K562 (cell line): Measurements from ENCODE around the gene ABHD16A. TPM values are rescaled to one million over a fixed set of nuclear protein-coding genes. Genes with fewer than 3 reads are reported as not detected.

Experiments used
- ATAC-seq: fragments of 200-7000 bp; cut with Tn5 transposase; 3 replicates; pipeline ENCODE4 v1.9.1; 2020; ENCODE audit warnings: moderate library complexity
- BruUV-seq: library from RNA; stranded (reverse); fragments of 400-500 nt; replicated peaks from 2 replicates; lab custom pipeline; 2021; lab: Mats Ljungman, UMichigan
- CTCF ChIA-PET: fragments of 300-600 bp; formaldehyde crosslinking; extraction: SDS; loops from one replicate; lab custom pipeline; 2021; ENCODE audit warnings: low intra/inter-chr PET ratio; lab: Yijun Ruan, JAX
- POLR2A ChIA-PET: fragments of 300-600, 350-650 bp; sonication (Branson Sonifier 250); formaldehyde crosslinking; extraction: SDS; loops from one replicate; lab custom pipeline; 2021; ENCODE audit warnings: antibody characterized with exemption, inconsistent platforms; lab: Yijun Ruan, JAX
- DNase-seq, 4 experiments: peaks; one replicate each; pipeline versions ENCODE4 v3.0.0 to v3.0.0-alpha.2; 2011 to 2018; ENCODE audit warnings: low spot score in 3 of 4, mixed read lengths in 3 of 4; ENCODE audit errors: extremely low read depth in 1 of 4
- FAIRE-seq: peaks from 2 replicates; lab custom pipeline; 2011; peaks lifted over from hg19 to GRCh38; lab: Jason Lieb, UNC
- H2AFZ ChIP-seq: 2 replicates; pipeline ENCODE4 v1.6.0; 2011; ENCODE audit warnings: low read depth, low read length, control low read depth, inconsistent platforms
- H3K27ac ChIP-seq: fragments of 200-600 bp; 3 replicates; pipeline ENCODE4 v1.8.0; 2011; ENCODE audit warnings: low read depth, mild to moderate bottlenecking, control low read depth, inconsistent platforms, low read length, moderate library complexity, mixed read lengths; ENCODE audit errors: extremely low read depth
- H3K27me3 ChIP-seq, 2 experiments: fragments of 300-600 bp in 1 of 2; 2 replicates in 1 of 2; 3 replicates in 1 of 2; pipeline versions ENCODE4 v1.6.0 to v1.8.0; 2011; ENCODE audit warnings: inconsistent platforms in 2 of 2, low read length in 2 of 2, mild to moderate bottlenecking in 1 of 2, mixed read lengths in 1 of 2, moderate library complexity in 1 of 2; ENCODE audit not compliant: control insufficient read depth in 2 of 2, insufficient read depth in 2 of 2
- H3K36me3 ChIP-seq: fragments of 300-600 bp; 3 replicates; pipeline ENCODE4 v1.8.0; 2011; ENCODE audit warnings: mild to moderate bottlenecking, low read length, inconsistent platforms; ENCODE audit not compliant: control insufficient read depth, insufficient read depth
- H3K4me1 ChIP-seq, 2 experiments: fragments of 200-600 bp in 1 of 2; replicated peaks in 1 of 2; 2 replicates in 1 of 2; 3 replicates in 1 of 2; pipeline versions ENCODE4 v1.5.1 to v1.8.0; 2011; ENCODE audit warnings: inconsistent platforms in 2 of 2, low read length in 2 of 2, mild to moderate bottlenecking in 1 of 2, mixed read lengths in 1 of 2, moderate library complexity in 1 of 2; ENCODE audit not compliant: control insufficient read depth in 2 of 2, insufficient read depth in 2 of 2
- H3K4me2 ChIP-seq: 2 replicates; pipeline ENCODE4 v1.6.1; 2011; ENCODE audit warnings: low read length, control low read depth, inconsistent platforms, mixed read lengths; ENCODE audit not compliant: insufficient read depth
- H3K4me3 ChIP-seq: fragments of 200-600 bp; sonication (generic), shearing (Covaris generic); 2 replicates; pipeline ENCODE4 v1.5.1; 2016; ENCODE audit warnings: control low read depth, inconsistent platforms
- H3K79me2 ChIP-seq: fragments of 200-600 bp; 3 replicates; pipeline ENCODE4 v1.8.0; 2011; ENCODE audit warnings: low read length, inconsistent platforms; ENCODE audit not compliant: control insufficient read depth, insufficient read depth
- H3K9ac ChIP-seq, 2 experiments: 2 replicates each; pipeline versions ENCODE4 v1.6.0 to v1.6.1; 2011; ENCODE audit warnings: low read depth in 2 of 2, low read length in 2 of 2, control low read depth in 1 of 2, inconsistent platforms in 1 of 2, mild to moderate bottlenecking in 1 of 2, mixed read lengths in 1 of 2; ENCODE audit not compliant: insufficient read depth in 1 of 2
- H3K9me1 ChIP-seq: one replicate; pipeline ENCODE4 v1.6.0; 2011; ENCODE audit warnings: inconsistent platforms, mild to moderate bottlenecking, low read length, moderate library complexity; ENCODE audit not compliant: control insufficient read depth, insufficient read depth
- H3K9me3 ChIP-seq: replicated peaks from 2 replicates; pipeline ENCODE4 v1.5.1; 2011; ENCODE audit warnings: low read depth, low read length, inconsistent platforms; ENCODE audit not compliant: control insufficient read depth, insufficient read depth
- H4K20me1 ChIP-seq: replicated peaks from 2 replicates; pipeline ENCODE4 v1.6.1; 2011; ENCODE audit warnings: low read length, inconsistent platforms, mixed read lengths; ENCODE audit not compliant: control insufficient read depth, insufficient read depth
- CBX3 ChIP-seq, 2 experiments: IDR thresholded peaks; 1 replicate in 1 of 2; 2 replicates in 1 of 2; pipeline ENCODE4 v1.6.1; 2012; ENCODE audit warnings: inconsistent platforms in 2 of 2, low read length in 2 of 2, borderline replicate concordance in 1 of 2, control low read depth in 1 of 2
- MCM3 ChIP-seq: fragments of 450-650 bp; IDR thresholded peaks from 2 replicates; pipeline ENCODE4 v1.6.1; 2016
- NR3C1 ChIP-seq: sonication (generic); formaldehyde crosslinking; IDR thresholded peaks from 2 replicates; pipeline ENCODE4 v1.8.1; 2022; ENCODE audit warnings: missing genetic modification reagents
- NRF1 ChIP-seq, 2 experiments: fragments of 450-650 bp; IDR thresholded peaks in 1 of 2; conservative IDR thresholded peaks in 1 of 2; 2 replicates each; pipeline ENCODE4 v1.6.1; 2014; ENCODE audit warnings: mild to moderate bottlenecking in 2 of 2
- POLR2AphosphoS2 ChIP-seq: IDR thresholded peaks from 2 replicates; pipeline ENCODE4 v1.6.1; 2012; ENCODE audit warnings: low read length, improper control_type of control experiment
- POLR2AphosphoS5 ChIP-seq: IDR thresholded peaks from 2 replicates; pipeline ENCODE4 v1.6.1; 2011; ENCODE audit warnings: mild to moderate bottlenecking, low read depth, low read length, moderate library complexity; ENCODE audit not compliant: control insufficient read depth, insufficient read depth
- POLR2G ChIP-seq: fragments of 200-400 bp; formaldehyde crosslinking; IDR thresholded peaks from 2 replicates; pipeline ENCODE4 v1.6.1; 2017; ENCODE audit warnings: low read depth, mild to moderate bottlenecking, antibody characterized with exemption, low read length, moderate library complexity
- RFX7 ChIP-seq: fragments of 250-450 bp; sonication (Bioruptor Pico); IDR thresholded peaks from 2 replicates; pipeline ENCODE4 v1.5.1; 2021; ENCODE audit warnings: mild to moderate bottlenecking
- SMAD1 ChIP-seq: fragments of 150-350 bp; IDR thresholded peaks from 2 replicates; pipeline ENCODE4 v1.6.1; 2014; ENCODE audit warnings: low read length, low read depth; ENCODE audit not compliant: partially characterized antibody
- TFAP4 ChIP-seq: sonication (generic); formaldehyde crosslinking; IDR thresholded peaks from 2 replicates; pipeline ENCODE4 v1.8.0; 2022; ENCODE audit warnings: missing genetic modification reagents, mild to moderate bottlenecking, moderate library complexity, borderline replicate concordance
- ZNF695 ChIP-seq: fragments of 450-650 bp; formaldehyde crosslinking; IDR thresholded peaks from 2 replicates; pipeline ENCODE4 v1.4.0; 2020; ENCODE audit warnings: mild to moderate bottlenecking, moderate library complexity
- ZNF76 ChIP-seq: fragments of 250-450 bp; sonication (Bioruptor Pico); IDR thresholded peaks from 2 replicates; pipeline ENCODE4 v1.4.0; 2020; ENCODE audit warnings: mild to moderate bottlenecking, moderate library complexity, borderline replicate concordance
- WGBS: fragments of 100-300 bp; shearing (Covaris generic); methylation state at CpG from one replicate; pipeline ENCODE4 v1.1.6; 2016; ENCODE audit warnings: low coverage, mixed read lengths; ENCODE audit not compliant: insufficient coverage; ENCODE audit errors: missing lambda C conversion rate; 5-methylcytosine and 5-hydroxymethylcytosine counted together
- in situ Hi-C: fragments of 300-500 bp; cut with MboI; formaldehyde crosslinking; loops from 4 replicates; pipeline ENCODE4 v1.15.0; 2018; ENCODE audit warnings: inconsistent platforms, mixed read lengths
- intact Hi-C: fragments of 100-400 bp; cut with micrococcal nuclease; formaldehyde crosslinking; loops from 2 replicates; pipeline ENCODE4 v1.14.2; 2022
- polyA plus RNA-seq, 8 experiments: library from polyadenylated mRNA; depleted of rRNA in 4 of 8; stranded (reverse) in 5 of 8; unstranded in 3 of 8; fragments of >200 nt; fragmentation: Nextera tagmentation in 2 of 8; fragmentation: Illumina TruSeq in 1 of 8; extraction: Ambion mirVana in 2 of 8; extraction: Trizol in 1 of 8; gene quantifications; 2 replicates each; pipeline versions ENCODE4 v1.2.1 to v1.2.3, GENCODE V29; 2011 to 2014; ENCODE audit warnings: inconsistent platforms in 1 of 8, missing spikeins in 1 of 8
- total RNA-seq, 7 experiments: library from RNA; depleted of rRNA in 6 of 7; stranded (reverse); fragments of >200 nt in 6 of 7; fragmentation: Illumina TruSeq in 2 of 7; extraction: Trizol in 2 of 7; gene quantifications; 2 replicates each; pipeline versions ENCODE4 v1.2.1 to v1.2.3, GENCODE V29; 2011 to 2021; ENCODE audit warnings: low replicate concordance in 1 of 7
- TF ChIP-seq, protein P1 (sequence below): fragments of 450-650 bp; formaldehyde crosslinking; IDR thresholded peaks from 2 replicates; pipeline ENCODE4 v1.4.0; 2022; ENCODE audit warnings: missing genetic modification characterization
- TF ChIP-seq, protein P2 (sequence below): fragments of 200-400 bp; formaldehyde crosslinking; IDR thresholded peaks from 2 replicates; pipeline ENCODE4 v1.6.1; 2017; ENCODE audit warnings: mild to moderate bottlenecking, low read depth, low read length, moderate library complexity
- TF ChIP-seq, protein P3 (sequence below): fragments of 250-450 bp; sonication (Bioruptor Pico); IDR thresholded peaks from 2 replicates; pipeline ENCODE4 v1.4.0; 2020; ENCODE audit warnings: mild to moderate bottlenecking

ABHD16A gene
- total and polyA plus RNA-seq, 9 of the 15 experiments (the other 6 are each of a cell fraction or from before 2014, with no cell fraction given): 25.8 to 120 (median 81.6) TPM

DNA sequence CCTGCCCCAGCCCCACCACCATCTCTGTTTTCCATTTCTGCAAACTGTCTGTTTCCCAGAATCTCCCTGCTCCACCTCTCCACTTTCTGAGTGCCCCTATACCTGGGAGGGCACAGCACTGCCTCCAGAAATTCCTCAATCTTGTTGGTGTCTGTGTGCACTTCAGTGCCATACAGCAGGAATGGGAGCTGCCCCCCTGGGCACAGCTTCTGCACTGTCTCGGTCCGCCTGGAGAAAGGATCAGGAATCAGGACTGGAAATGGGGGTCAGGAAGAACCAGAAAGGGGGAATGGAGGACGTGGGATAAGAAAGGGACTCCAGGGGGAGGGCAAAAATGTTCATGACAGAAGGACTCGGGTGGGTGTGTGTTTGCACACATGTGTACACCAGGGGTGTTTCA lies 30.6 kb upstream of the ABHD16A start (continued):
- TF ChIP-seq NR3C1 (no peak), POLR2G (peak; percentile 34; the same call in 1 of the 2 replicates)
- TF ChIP-seq, protein P1, sequence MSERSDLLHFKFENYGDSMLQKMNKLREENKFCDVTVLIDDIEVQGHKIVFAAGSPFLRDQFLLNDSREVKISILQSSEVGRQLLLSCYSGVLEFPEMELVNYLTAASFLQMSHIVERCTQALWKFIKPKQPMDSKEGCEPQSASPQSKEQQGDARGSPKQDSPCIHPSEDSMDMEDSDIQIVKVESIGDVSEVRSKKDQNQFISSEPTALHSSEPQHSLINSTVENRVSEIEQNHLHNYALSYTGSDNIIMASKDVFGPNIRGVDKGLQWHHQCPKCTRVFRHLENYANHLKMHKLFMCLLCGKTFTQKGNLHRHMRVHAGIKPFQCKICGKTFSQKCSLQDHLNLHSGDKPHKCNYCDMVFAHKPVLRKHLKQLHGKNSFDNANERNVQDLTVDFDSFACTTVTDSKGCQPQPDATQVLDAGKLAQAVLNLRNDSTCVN: no peak

DNA sequence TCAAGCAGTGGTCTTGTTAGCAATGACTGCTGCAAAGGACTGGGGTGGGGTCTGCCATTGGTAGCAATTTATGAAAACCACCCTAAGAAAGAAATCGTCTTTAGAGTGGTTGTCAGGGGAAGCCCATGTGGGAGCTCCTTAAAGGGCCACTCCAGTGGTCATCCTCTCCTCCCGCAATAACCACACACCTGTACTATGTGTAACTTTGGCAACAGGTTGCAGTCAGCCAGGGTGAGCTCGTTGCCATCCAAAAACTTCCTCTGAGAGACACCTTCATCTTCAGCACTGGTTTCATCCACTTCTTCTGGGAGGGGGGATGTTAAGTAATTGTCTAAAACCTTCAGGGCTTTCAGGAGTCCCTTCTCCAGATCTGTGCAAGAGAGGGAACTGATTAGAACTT lies 28.9 kb upstream of the ABHD16A start:
- H3K4me1 ChIP-seq: peaks cover 43 to 59% of the 10 kb centered on the region in 2 experiments
- no TSS peak for BruUV-seq
- TF ChIP-seq NRF1 (conservative IDR thresholded peaks at IDR 0.05 in 1 of 2, IDR thresholded peaks at IDR 0.05 in 1 of 2) (no peak), SMAD1 (peak; percentile 14), POLR2AphosphoS5 (peak; percentile 32; the same call in 1 of the 2 replicates), ZNF76 (CRISPR knock-in tag) (no peak), MCM3 (no peak), CBX3 (IDR thresholded peaks at IDR 0.05; ENCODE audit: borderline replicate concordance in 1 of 2, low read length in 2 of 2) (no peak), ZNF695 (0 out of 2 replicates have a peak, but pooled peaks have one; percentile 52), POLR2AphosphoS2 (peak; percentile 66; the same call in 1 of the 2 replicates), RFX7 (CRISPR knock-in tag) (no peak), TFAP4 (CRISPR knock-in tag) (no peak)
- TF ChIP-seq, protein P2, sequence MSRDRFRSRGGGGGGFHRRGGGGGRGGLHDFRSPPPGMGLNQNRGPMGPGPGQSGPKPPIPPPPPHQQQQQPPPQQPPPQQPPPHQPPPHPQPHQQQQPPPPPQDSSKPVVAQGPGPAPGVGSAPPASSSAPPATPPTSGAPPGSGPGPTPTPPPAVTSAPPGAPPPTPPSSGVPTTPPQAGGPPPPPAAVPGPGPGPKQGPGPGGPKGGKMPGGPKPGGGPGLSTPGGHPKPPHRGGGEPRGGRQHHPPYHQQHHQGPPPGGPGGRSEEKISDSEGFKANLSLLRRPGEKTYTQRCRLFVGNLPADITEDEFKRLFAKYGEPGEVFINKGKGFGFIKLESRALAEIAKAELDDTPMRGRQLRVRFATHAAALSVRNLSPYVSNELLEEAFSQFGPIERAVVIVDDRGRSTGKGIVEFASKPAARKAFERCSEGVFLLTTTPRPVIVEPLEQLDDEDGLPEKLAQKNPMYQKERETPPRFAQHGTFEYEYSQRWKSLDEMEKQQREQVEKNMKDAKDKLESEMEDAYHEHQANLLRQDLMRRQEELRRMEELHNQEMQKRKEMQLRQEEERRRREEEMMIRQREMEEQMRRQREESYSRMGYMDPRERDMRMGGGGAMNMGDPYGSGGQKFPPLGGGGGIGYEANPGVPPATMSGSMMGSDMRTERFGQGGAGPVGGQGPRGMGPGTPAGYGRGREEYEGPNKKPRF: no peak
- TF ChIP-seq, protein P3, sequence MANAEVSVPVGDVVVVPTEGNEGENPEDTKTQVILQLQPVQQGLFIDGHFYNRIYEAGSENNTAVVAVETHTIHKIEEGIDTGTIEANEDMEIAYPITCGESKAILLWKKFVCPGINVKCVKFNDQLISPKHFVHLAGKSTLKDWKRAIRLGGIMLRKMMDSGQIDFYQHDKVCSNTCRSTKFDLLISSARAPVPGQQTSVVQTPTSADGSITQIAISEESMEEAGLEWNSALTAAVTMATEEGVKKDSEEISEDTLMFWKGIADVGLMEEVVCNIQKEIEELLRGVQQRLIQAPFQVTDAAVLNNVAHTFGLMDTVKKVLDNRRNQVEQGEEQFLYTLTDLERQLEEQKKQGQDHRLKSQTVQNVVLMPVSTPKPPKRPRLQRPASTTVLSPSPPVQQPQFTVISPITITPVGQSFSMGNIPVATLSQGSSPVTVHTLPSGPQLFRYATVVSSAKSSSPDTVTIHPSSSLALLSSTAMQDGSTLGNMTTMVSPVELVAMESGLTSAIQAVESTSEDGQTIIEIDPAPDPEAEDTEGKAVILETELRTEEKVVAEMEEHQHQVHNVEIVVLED (CRISPR knock-in tag): no peak

More for the DNA sequence above, 28.9 kb upstream of the ABHD16A start:
- ChIA-PET POLR2A (interaction anchor here (0.6 to 15.0 kb wide), 10 partner anchors 3 to 607 kb away, joined by 3 to 236 read pairs (median 13); partner anchors contain the start of genes ABHD16A, C6orf47, CLIC1 and CSNK2B), CTCF (no interaction called here)
- no peak for ATAC-seq
- no peak overlapping the region for H3K4me3 ChIP-seq
- no peaks in the 10 kb centered on the region for H3K27me3 ChIP-seq
- in situ Hi-C loops: no loop called here
- no peak for FAIRE-seq
- 69% methylated on average over 3 of the region's 3 CpGs for WGBS
- intact Hi-C loops: loop anchor here (10.0 kb wide), 1 partner anchor 243 kb away; the partner anchor contains the start of gene DXO
- H3K27ac ChIP-seq: peak overlapping the region; percentile 19; the same call in 1 of the 3 replicates
- H3K9me3 ChIP-seq: no peaks in the 10 kb centered on the region
- H3K9ac ChIP-seq: no peak overlapping the region
- peaks cover 24% of the 10 kb centered on the region for H4K20me1 ChIP-seq
- peaks cover 65% of the 10 kb centered on the region for H3K79me2 ChIP-seq
- no peak overlapping the region for H2AFZ ChIP-seq
- peaks cover 72% of the 10 kb centered on the region for H3K36me3 ChIP-seq
- no peak overlapping the region for H3K4me2 ChIP-seq
- H3K9me1 ChIP-seq: peaks cover 5% of the 10 kb centered on the region
- DNase-seq: no peak
